Stimulated activated CD4-positive, alpha-beta T cell treated with anti-CD3 and anti-CD28 coated beads, Interleukin-1b, Interleukin-23, amount 100 ng/mL, for 24 hours (primary cell): ENCODE data around the gene ANAPC7.
A peak's percentile ranks its signal among the peaks of the same experiment; 100 is the strongest.
"Not testable (repeated sequence)": the region's sequence is repeated elsewhere in the genome, so short reads cannot be mapped to it uniquely, and the experiment has no call there.

Experiments used
- DNase-seq, 4 experiments: peaks; one replicate each; pipeline ENCODE4 v3.0.0-alpha.2; 2020; ENCODE audit warnings: low read depth in 4 of 4, low spot score in 1 of 4

ANAPC7 gene, protein sequence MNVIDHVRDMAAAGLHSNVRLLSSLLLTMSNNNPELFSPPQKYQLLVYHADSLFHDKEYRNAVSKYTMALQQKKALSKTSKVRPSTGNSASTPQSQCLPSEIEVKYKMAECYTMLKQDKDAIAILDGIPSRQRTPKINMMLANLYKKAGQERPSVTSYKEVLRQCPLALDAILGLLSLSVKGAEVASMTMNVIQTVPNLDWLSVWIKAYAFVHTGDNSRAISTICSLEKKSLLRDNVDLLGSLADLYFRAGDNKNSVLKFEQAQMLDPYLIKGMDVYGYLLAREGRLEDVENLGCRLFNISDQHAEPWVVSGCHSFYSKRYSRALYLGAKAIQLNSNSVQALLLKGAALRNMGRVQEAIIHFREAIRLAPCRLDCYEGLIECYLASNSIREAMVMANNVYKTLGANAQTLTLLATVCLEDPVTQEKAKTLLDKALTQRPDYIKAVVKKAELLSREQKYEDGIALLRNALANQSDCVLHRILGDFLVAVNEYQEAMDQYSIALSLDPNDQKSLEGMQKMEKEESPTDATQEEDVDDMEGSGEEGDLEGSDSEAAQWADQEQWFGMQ

GRCh38 chr12:110403146-110403975 lies at the start of gene ANAPC7:
Gene ANAPC7 (minus strand): TSS chr12:110403708. CDS start chr12:110403627, 81 bp downstream.
- DNase-seq = peak; percentile 59 to 82 (median 76)

DNA sequence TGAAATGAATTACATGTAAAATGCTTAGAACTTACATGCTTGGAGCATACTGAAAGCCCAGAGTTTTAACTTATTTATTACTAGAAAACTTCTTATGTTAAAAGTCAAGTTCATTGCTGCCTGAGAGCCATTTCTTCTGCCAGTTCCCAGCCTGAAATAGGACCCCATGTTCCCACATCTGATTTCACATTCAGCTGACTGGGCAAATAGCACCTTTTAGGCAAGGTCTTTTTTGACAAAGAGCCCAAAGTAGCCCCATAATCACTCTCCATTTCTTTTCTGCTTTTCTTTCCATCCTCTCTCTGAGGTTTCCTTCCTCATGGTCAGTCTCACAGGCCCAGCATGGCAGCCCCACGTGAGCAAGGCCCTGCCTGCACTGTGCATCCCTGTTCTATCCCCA lies 47.8 kb upstream of the ANAPC7 start:
- DNase-seq = no peak

- DNase-seq = peak; percentile 80 to 94 (median 87)
Observed at GRCh38 chr12:110449799-110450497, 46.4 kb upstream of the ANAPC7 start, which contains the start of gene ARPC3. Gene ARPC3 (minus strand): TSS chr12:110450337. CDS start chr12:110450260, 77 bp downstream.

- no peak for DNase-seq
Observed at GRCh38 chr12:110444455-110444854, 40.9 kb upstream of the ANAPC7 start.

- DNase-seq = no peak
Observed at GRCh38 chr12:110436231-110436630, 32.7 kb upstream of the ANAPC7 start.

GRCh38 chr12:110431957-110432587 lies 28.6 kb upstream of the ANAPC7 start:
- DNase-seq = no peak

DNA sequence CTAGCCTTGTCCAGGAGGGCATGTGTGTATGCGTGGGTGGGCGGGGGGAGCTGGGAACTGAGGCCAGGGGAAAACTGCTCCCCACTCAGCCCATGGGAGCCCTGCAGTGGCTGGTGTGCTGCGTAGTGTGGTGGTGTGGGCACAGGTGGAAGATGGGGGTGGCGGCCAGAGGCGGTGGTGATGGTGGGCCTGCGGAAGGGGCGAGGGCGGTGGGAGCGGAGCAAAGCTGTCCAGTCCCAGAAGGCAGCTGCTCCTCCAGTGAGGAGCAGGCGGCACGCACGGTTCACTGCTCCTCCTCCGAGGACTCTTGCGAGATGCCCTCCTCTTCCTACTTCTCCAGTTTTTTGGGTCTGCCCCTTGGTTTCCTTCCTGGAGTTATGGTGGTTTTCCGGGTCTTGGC lies 26.2 kb upstream of the ANAPC7 start:
- not testable (repeated sequence) for DNase-seq

DNA sequence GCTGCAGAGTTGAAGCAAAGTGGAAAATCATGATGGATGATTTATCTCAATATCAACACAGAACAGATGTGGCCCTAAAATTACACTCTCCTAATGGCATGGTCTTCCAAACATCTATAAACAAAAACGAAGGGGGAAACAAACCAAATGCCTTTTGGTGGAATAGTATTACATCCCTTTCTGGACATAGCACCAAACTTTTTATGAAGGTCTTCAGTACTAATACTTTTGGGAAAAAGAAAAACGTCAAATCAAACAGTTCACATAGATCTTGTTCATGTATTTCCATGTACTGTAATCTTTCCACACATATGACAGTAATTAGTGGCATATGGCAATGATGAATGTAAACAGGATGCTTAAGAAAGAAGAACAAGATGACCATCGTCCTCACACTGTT lies 22.9 kb upstream of the ANAPC7 start:
- no peak for DNase-seq

DNA sequence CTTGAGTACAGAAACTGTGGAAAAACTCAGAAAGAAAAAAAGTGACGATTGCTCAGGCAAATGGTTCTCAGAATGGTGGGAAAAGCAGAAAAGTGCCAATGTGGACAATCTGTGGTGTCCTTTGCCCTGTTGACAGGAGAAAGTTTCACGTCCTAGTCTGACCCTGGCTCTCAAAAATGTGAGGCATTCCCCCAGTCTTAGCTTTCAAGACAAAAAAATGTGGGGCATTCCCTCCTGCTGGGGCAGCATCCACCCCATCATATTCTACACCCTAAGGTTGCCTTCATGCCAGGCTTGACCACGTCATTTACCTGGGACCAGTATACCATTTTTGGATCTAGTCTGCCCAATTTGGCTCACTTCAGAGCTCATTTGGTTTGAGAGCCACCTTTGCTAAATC lies 20.7 kb upstream of the ANAPC7 start:
- DNase-seq = no peak

DNA sequence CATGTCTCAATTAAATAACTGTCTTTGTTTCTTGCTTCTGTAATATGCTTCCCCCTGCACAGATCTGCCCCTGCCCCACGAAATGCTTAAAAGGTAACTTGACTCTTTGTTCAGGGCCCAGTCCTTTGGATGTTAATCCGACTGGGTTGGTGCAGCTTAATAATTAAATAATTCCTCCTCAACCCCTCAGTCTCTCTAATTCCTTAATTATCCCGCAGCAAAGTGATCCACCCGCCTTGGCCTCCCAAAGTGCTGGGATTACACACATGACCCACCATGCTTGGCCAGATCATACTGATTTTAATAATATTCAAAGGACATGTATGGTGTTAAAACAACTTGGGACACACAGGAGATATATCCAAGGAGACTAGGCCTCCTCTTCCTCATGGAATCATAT lies 18.2 kb upstream of the ANAPC7 start:
- DNase-seq = no peak

GRCh38 chr12:110421159-110421661 lies 17.7 kb upstream of the ANAPC7 start:
- no peak for DNase-seq

GRCh38 chr12:110420644-110421043 lies 17.1 kb upstream of the ANAPC7 start:
- DNase-seq = not testable (repeated sequence)

- DNase-seq = not testable (repeated sequence)
Observed at GRCh38 chr12:110417113-110417512, 13.6 kb upstream of the ANAPC7 start.

DNA sequence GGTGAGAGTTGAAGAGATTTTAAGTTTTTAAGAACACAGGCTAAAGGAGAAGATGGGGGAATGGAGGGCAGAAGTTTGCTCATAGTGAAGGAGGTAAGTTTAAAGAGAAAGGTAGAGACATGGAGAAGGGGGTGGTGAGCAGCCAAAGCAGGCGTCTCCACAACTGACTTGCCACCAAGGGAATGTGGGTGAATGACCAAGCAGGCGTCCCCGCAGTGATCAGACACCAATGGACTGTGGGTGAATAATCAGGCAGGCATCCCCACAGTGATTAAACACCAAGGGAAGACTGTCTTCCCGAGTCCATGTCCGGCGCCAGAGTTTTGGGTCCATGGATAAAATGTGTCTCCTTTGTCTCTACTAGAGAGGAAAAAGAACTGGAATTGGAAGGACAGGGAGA lies 6.6 kb upstream of the ANAPC7 start:
- DNase-seq = not testable (repeated sequence)

- not testable (repeated sequence) for DNase-seq
Observed at GRCh38 chr12:110405126-110405662, 1.7 kb upstream of the ANAPC7 start.

DNA sequence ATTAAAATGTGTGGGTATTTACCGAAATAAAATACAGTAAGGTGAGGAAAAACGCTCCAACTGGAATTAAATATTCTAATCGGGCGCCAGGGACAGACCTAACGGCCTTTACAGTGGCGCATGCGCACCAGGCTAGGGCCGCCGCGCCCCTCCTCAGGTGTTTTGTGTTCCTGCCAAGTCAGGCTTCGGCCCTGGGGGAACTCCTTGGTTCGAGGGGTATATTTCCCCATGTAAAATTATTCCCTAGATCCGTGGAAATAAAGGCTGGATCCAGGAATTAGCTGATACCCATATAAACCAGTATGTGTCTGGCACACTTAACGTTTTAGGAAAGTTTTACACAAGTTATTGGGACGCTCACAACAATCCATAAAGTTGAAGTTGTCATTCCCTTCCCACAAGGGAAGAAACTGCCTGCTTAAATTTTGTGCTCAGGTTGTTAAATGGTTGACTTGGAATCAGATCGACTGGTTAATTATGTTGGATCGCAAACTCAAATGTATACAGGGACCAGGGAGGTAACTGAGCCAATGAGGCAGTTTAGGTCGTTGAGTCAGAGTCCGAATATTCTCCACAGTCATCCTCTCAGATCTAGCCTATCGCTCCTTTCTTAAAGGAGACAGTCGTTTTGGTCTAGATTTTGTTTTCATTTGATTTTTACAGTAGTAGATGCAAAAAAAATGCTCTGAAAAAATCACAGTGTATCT lies 621 bp upstream of the ANAPC7 start:
- DNase-seq = peak; percentile 46 to 70 (median 64)

- no peak for DNase-seq
Observed at GRCh38 chr12:110382683-110383082, 20.8 kb downstream of the ANAPC7 start.

DNA sequence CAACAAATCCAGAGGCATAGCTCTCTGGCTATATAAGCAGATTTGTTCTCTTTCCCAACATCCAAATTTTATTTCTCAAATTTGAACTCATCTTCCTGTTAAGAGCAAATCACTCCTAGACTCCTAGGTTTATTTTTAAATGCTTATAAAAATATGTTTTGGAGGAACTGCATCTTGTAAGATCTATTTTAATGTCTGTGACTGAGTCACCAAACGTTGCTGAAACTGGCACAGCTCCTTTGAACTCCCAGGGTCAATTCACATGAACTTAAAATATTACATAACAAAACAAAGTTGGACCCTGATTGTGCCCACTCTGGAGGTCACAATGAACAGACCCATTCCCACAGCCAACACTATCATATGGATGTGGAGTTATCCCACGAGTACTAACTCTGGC lies 23.9 kb downstream of the ANAPC7 start:
- no peak for DNase-seq

GRCh38 chr12:110379197-110379596 lies 24.3 kb downstream of the ANAPC7 start:
- DNase-seq = no peak
